Subcutaneous abdominal adipose tissue (tissue), 5 donors: ENCODE data around the gene ZNF71.

ENCODE experiments used
- H3K27ac ChIP-seq: one replicate; pipeline ENCODE4 v1.7.0; 2013; ENCODE audit warnings: low read depth, mild to moderate bottlenecking, inconsistent platforms, low read length, moderate library complexity
- H3K27me3 ChIP-seq, 5 donors: one replicate each; pipeline ENCODE4 v1.7.0; 2013; ENCODE audit warnings: low read length in 5 of 5, inconsistent platforms in 1 of 5; ENCODE audit not compliant: control insufficient read depth in 5 of 5, insufficient read depth in 4 of 5
- H3K36me3 ChIP-seq, 5 donors: one replicate each; pipeline ENCODE4 v1.7.0; 2013; ENCODE audit warnings: low read length in 5 of 5; ENCODE audit not compliant: control insufficient read depth in 5 of 5, insufficient read depth in 5 of 5
- H3K4me1 ChIP-seq, 5 donors: one replicate each; pipeline ENCODE4 v1.7.0; 2013; ENCODE audit warnings: low read length in 5 of 5, mild to moderate bottlenecking in 3 of 5, moderate library complexity in 1 of 5; ENCODE audit not compliant: control insufficient read depth in 5 of 5, insufficient read depth in 5 of 5
- H3K4me3 ChIP-seq, 5 donors: one replicate each; pipeline ENCODE4 v1.7.0; 2013; ENCODE audit warnings: low read length in 5 of 5, low read depth in 1 of 5
- H3K9ac ChIP-seq, 5 donors: one replicate each; pipeline ENCODE4 v1.7.0; 2013; ENCODE audit warnings: low read length in 5 of 5, mild to moderate bottlenecking in 4 of 5, moderate library complexity in 3 of 5
- H3K9me3 ChIP-seq, 5 donors: one replicate each; pipeline ENCODE4 v1.7.0; 2013; ENCODE audit warnings: low read length in 5 of 5; ENCODE audit not compliant: control insufficient read depth in 5 of 5
- donor health status: healthy.
- donor health status: healthy.
- donor health status: healthy.
- donor health status: healthy.
- donor health status: healthy.

The ZNF71 gene

GRCh38 chr19:56612737-56613136 is 17.6 kb downstream of the ZNF71 start:
- Histone ChIP-seq H3K27ac (peak overlapping the region; percentile 35), H3K4me3 (peak overlapping the region in 2 of 5 donors; percentile 0 to 23), H3K4me1 (peaks cover 0 to 10% (median 3%) of the 10 kb centered on the region in 5 donors), H3K9ac (no peak overlapping the region), H3K9me3 (peaks cover 9 to 63% (median 49%) of the 10 kb centered on the region in 5 donors), H3K36me3 (peaks cover 1 to 23% (median 16%) of the 10 kb centered on the region in 5 donors), H3K27me3 (no peaks in the 10 kb centered on the region)

- peaks cover 9 to 66% (median 43%) of the 10 kb centered on the region in 5 donors for H3K9me3 ChIP-seq
- H3K36me3 ChIP-seq: peaks cover 7 to 23% (median 22%) of the 10 kb centered on the region in 5 donors
- peak overlapping the region; percentile 35 for H3K27ac ChIP-seq
- no peak overlapping the region for H3K9ac ChIP-seq
- no peaks in the 10 kb centered on the region for H3K27me3 ChIP-seq
- H3K4me1 ChIP-seq: peaks cover 0 to 10% (median 3%) of the 10 kb centered on the region in 5 donors
- H3K4me3 ChIP-seq: peak overlapping the region in 2 of 5 donors; percentile 0 to 3
Observed at GRCh38 chr19:56613639-56614038, 18.5 kb downstream of the ZNF71 start.

GRCh38 chr19:56617531-56617930 is 22.4 kb downstream of the ZNF71 start:
- peak overlapping the region in 1 of 5 donors; percentile 24 for H3K4me3 ChIP-seq
- H3K27me3 ChIP-seq: no peaks in the 10 kb centered on the region
- no peak overlapping the region for H3K27ac ChIP-seq
- H3K36me3 ChIP-seq: peaks cover 10 to 35% (median 25%) of the 10 kb centered on the region in 5 donors
- no peak overlapping the region for H3K9ac ChIP-seq
- H3K9me3 ChIP-seq: peaks cover 6 to 65% (median 42%) of the 10 kb centered on the region in 5 donors
- peaks cover 0 to 7% (median 5%) of the 10 kb centered on the region in 5 donors for H3K4me1 ChIP-seq

GRCh38 chr19:56619121-56619520 is 24.0 kb downstream of the ZNF71 start:
- Histone ChIP-seq H3K9ac (no peak overlapping the region), H3K9me3 (peaks cover 6 to 68% (median 44%) of the 10 kb centered on the region in 5 donors), H3K36me3 (peaks cover 18 to 41% (median 37%) of the 10 kb centered on the region in 5 donors), H3K27me3 (no peaks in the 10 kb centered on the region), H3K27ac (no peak overlapping the region), H3K4me1 (peaks cover 0 to 5% (median 0%) of the 10 kb centered on the region in 5 donors), H3K4me3 (no peak overlapping the region)

GRCh38 chr19:56622374-56622773 is 27.3 kb downstream of the ZNF71 start:
- H3K36me3 ChIP-seq: peaks cover 9 to 52% (median 50%) of the 10 kb centered on the region in 5 donors
- H3K4me1 ChIP-seq: peaks cover 0 to 5% (median 0%) of the 10 kb centered on the region in 5 donors
- peak overlapping the region in 2 of 5 donors; percentile 25 to 46 for H3K4me3 ChIP-seq
- no peak overlapping the region for H3K9ac ChIP-seq
- H3K27me3 ChIP-seq: no peaks in the 10 kb centered on the region
- no peak overlapping the region for H3K27ac ChIP-seq
- peaks cover 3 to 70% (median 42%) of the 10 kb centered on the region in 5 donors for H3K9me3 ChIP-seq

- H3K4me1 ChIP-seq: peaks cover 0 to 5% (median 0%) of the 10 kb centered on the region in 5 donors
- peaks cover 0 to 70% (median 46%) of the 10 kb centered on the region in 5 donors for H3K9me3 ChIP-seq
- no peak overlapping the region for H3K27ac ChIP-seq
- H3K36me3 ChIP-seq: peaks cover 9 to 48% (median 45%) of the 10 kb centered on the region in 5 donors
- H3K9ac ChIP-seq: no peak overlapping the region
- H3K4me3 ChIP-seq: peak overlapping the region in 3 of 5 donors; percentile 16 to 46 (median 30)
- no peaks in the 10 kb centered on the region for H3K27me3 ChIP-seq
Observed at GRCh38 chr19:56623006-56623405, 27.9 kb downstream of the ZNF71 start.

- Histone ChIP-seq H3K27me3 (no peaks in the 10 kb centered on the region), H3K36me3 (peaks cover 9 to 44% (median 41%) of the 10 kb centered on the region in 5 donors), H3K9ac (no peak overlapping the region), H3K4me1 (peaks cover 0 to 4% (median 0%) of the 10 kb centered on the region in 5 donors), H3K4me3 (peak overlapping the region in 1 of 5 donors; percentile 3), H3K9me3 (peaks cover 0 to 74% (median 63%) of the 10 kb centered on the region in 5 donors), H3K27ac (no peak overlapping the region)
Observed at GRCh38 chr19:56625708-56626107, 30.6 kb downstream of the ZNF71 start.

GRCh38 chr19:56633021-56633420 is 37.9 kb downstream of the ZNF71 start:
- Histone ChIP-seq H3K9me3 (peaks cover 7 to 61% (median 58%) of the 10 kb centered on the region in 5 donors), H3K9ac (no peak overlapping the region), H3K36me3 (no peaks in the 10 kb centered on the region), H3K27ac (no peak overlapping the region), H3K4me3 (no peak overlapping the region), H3K4me1 (no peaks in the 10 kb centered on the region), H3K27me3 (no peaks in the 10 kb centered on the region)

- H3K27me3 ChIP-seq: peaks cover under 1 to 3% (median under 1%) of the 10 kb centered on the region in 5 donors
- peaks cover 6 to 29% (median 20%) of the 10 kb centered on the region in 5 donors for H3K9me3 ChIP-seq
- no peak overlapping the region for H3K27ac ChIP-seq
- no peaks in the 10 kb centered on the region for H3K4me1 ChIP-seq
- no peaks in the 10 kb centered on the region for H3K36me3 ChIP-seq
- no peak overlapping the region for H3K4me3 ChIP-seq
- H3K9ac ChIP-seq: no peak overlapping the region
Observed at GRCh38 chr19:56637976-56638555, 43.0 kb downstream of the ZNF71 start.

- H3K4me3 ChIP-seq: no peak overlapping the region
- no peak overlapping the region for H3K27ac ChIP-seq
- peaks cover 8 to 13% (median 10%) of the 10 kb centered on the region in 5 donors for H3K27me3 ChIP-seq
- no peaks in the 10 kb centered on the region for H3K4me1 ChIP-seq
- H3K36me3 ChIP-seq: no peaks in the 10 kb centered on the region
- no peak overlapping the region for H3K9ac ChIP-seq
- peaks cover under 1 to 27% (median 20%) of the 10 kb centered on the region in 5 donors for H3K9me3 ChIP-seq
Observed at GRCh38 chr19:56639217-56639616, 44.1 kb downstream of the ZNF71 start.
